GM18499 (cell line): Measurements from ENCODE around the gene GALNT14.

Experiments
- ATAC-seq: cut with Tn5 transposase; IDR thresholded peaks from one replicate; pipeline ENCODE4 v1.9.1; 2021; ENCODE audit warnings: moderate number of reproducible peaks; ENCODE audit not compliant: insufficient read depth, unreplicated experiment

GALNT14 gene

DNA sequence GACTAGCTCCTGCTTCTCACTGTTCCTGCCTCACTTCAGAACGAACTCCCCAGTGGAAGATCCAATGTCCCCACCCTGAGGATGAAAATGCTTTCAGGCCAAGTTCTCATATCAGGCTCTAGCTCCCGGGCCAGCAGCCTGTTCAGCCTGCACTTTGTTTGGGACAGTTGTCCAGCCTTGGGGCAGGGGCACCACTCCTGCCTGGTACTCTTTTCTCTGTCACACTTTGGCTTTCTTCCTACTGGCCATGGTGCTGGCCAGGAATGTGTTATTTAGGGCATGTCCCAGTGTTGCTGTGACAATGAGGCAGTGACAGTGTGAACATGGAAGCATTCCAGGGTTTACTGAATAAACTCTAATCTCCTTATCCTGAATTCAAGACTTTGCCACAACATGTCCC lies 154.1 kb downstream of the GALNT14 start:
- no peak for ATAC-seq

DNA sequence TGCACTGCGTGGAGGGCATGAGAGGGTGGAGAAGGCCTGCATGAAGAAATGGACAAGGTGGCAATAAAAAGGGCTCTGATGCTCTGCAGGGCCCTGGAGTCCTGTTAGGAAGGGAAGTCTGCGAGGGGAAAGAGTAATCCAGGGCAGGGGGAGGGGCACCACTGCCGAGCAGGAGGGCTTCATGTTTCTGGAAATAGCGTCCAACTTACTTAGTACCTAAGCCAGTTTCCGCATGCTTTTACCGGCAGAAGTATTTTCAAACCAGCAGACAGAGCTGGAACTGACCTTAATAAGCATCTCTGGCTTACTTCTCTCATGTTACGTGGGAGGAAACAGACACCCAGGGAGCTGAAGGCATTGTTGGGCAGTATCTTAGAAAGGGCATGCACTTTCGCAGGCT lies 156.7 kb downstream of the GALNT14 start:
- no peak for ATAC-seq

DNA sequence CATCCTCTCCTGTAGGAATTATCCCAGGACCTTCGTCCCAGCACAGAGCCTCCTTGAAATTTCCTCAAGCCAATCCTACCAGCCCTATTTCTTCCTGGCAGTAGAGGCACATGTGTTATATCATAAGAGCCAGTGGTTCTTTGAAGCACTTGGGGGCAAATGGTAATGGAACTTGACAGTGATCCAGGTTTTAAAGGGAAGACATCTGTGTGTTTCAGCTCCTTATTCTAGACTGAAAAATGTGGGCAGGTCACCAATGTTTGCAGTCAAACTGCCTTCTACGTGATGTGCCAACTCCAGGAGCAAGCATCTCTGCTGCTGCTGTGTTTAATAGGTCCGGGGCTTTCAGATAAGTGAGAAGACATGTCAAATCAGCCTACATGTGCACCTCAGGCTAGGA lies 157.1 kb downstream of the GALNT14 start:
- ATAC-seq = no peak

GRCh38 chr2:30979822-30980245 lies 158.4 kb downstream of the GALNT14 start:
- no peak for ATAC-seq

- no peak for ATAC-seq
These were observed 159.4 kb downstream of the GALNT14 start for GRCh38 chr2:30978854-30979253.

- ATAC-seq = no peak
These were observed 160.2 kb downstream of the GALNT14 start for GRCh38 chr2:30978044-30978443.

DNA sequence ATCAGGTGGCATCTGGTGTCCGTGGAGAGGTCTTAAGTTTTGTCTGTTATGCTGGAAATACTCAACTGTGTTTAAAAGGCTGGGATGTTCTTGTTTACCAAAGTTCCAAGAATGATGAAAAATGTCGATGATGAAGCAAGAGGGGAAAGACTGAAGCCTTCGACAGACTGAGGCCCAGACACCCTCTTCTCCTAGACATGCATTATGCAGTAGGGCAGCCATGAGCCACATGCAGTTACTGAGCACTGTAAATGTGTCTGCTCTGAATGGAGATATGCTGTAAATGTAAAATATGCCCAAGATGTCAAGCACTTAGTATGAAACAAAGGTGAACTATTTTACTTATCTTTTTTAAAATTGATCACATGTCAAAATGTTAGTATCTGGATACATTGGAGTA lies 163.1 kb downstream of the GALNT14 start:
- no peak for ATAC-seq

GRCh38 chr2:30974554-30974953 lies 163.7 kb downstream of the GALNT14 start:
- no peak for ATAC-seq

- no peak for ATAC-seq
These were observed 164.1 kb downstream of the GALNT14 start for GRCh38 chr2:30974092-30974491.

DNA sequence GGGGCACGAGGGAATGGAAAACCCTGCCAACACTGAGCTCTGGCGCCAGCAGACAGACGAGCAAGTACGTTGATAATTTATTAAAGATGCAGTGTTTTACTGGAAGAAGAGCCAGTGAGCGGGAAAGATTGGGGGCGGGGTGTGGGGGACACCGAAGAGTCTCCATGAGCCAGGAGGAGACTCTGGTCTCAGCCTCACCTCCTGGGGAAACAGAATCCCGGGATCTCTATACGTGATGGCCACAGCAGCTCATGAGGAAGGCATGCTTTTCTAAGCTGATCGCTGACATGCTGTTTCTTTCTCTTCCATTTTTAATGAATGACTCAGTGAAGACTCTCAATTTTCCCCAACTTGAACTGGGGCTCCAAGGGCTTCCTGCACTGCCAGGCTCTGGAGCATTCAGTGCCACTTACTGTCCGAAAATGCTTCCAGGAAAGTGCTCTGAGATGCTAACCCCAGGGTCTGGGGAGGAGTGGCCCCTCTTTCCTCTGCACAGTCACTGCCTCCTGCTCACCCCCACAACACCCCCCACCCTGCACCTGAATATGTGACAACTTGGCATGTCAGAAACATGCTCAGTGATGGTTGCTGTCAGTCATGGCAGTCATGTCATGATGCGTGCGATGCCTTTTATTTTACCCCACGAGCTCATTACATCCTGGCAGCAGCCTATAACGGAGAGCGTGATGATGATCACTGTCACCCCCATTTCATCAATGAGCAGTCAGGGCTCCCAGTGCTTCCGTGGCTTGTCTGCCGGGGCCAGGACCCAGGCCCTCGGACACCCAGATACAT lies 166.8 kb downstream of the GALNT14 start:
- ATAC-seq = no peak

GRCh38 chr2:30968660-30969397 lies 169.4 kb downstream of the GALNT14 start:
- ATAC-seq = no peak

DNA sequence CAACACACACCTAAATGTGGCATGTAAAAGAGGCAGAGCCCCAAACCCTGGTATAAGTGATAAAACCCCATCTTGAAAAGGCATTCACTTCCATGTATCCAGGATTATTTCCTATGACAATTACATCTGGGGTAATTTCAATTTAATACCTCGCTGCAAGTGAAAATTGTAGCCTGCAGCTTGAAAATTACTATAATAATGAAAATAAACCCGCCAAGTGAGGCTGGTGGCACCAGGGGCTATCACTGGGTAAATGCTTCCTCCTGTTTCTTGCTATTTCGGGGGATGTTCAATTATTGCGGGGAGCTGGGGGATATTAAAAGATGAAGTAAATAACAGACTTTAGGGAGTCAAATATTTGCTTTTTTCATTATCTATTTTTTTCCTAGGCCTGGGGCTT lies 171.5 kb downstream of the GALNT14 start:
- no peak for ATAC-seq

- ATAC-seq = no peak
These were observed 173.2 kb downstream of the GALNT14 start for GRCh38 chr2:30965022-30965531.

- no peak for ATAC-seq
These were observed 173.8 kb downstream of the GALNT14 start for GRCh38 chr2:30964334-30965005.

- ATAC-seq = no peak
These were observed 175.1 kb downstream of the GALNT14 start for GRCh38 chr2:30963184-30963583.

GRCh38 chr2:30960213-30960612 lies 178.0 kb downstream of the GALNT14 start:
- ATAC-seq = no peak

DNA sequence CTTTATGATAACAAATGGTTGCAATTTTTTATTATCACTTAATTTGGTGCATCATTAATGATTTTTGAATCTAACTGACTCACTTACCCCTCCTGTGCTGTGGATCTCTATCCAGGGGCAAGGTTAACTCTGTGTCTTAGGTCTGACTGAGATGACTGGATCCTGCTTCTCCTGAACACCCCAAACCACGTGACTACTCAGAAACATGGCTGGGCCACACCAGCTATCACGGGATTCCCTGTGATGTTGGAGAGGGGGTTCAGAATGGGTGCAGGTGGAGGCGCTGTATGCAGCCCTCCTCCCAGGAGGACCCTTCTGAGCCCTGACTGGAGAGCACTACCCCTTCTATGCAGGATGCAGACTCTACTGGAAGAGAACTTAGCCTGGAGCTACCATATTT lies 178.6 kb downstream of the GALNT14 start:
- no peak for ATAC-seq

GRCh38 chr2:30958918-30959265 lies 179.3 kb downstream of the GALNT14 start:
- ATAC-seq = no peak

DNA sequence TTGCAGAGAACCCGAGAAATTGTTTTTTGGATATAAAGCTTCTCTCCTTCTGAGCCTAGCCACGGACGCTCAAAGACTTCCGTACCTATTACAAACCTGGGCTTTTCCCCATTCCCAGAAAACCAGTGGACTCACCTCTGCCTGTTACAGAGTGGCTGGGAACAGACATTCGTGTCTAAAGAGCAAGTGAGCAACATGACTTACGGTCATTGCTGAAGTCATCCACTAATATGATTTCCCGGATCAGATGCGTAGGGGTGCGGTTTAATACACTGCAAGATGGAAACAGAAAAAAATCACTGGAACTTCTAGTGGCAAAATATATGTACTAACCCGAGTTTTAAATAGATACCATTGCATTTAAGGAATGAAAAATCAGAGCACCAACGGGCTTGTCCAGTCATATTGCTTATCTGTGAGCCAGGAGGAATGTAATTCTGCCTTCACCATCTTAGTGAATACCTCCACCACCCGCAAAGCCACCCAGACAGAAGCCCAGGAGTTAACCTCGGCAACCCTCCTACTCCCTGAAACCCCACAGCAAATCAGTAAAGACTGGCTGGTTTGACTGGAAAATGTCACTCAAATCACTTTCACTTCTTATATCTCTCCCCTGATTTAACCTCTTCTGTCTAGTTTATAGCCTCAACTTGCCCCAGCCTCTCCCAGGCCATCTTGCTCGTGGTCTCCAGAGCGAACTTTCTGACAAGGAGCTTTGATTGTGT lies 179.9 kb downstream of the GALNT14 start:
- no peak for ATAC-seq

DNA sequence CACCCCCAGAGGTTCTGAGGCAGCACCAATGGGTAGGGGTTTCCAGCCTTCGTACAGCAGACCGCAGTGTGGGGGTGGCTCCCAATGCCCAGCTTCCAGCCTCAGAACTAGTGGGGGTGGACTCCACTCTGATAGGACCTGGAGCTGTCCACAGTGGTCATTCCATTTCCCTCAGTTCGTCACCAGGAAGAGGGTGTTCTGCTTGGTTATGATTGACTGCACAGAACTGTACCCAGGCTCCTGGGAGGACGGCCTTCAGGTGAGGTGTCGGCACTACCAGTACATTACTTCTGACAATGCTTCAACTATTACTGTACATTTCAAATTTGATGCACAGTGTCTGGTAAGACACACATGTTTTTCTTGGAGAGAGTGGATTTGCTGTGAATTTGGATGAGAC lies 180.6 kb downstream of the GALNT14 start:
- ATAC-seq = no peak
